Body of pancreas (tissue), 4 donors: Measurements from ENCODE around the gene TMEM247. TPM values are rescaled to one million over a fixed set of nuclear protein-coding genes. Genes with fewer than 3 reads are reported as not detected.

ENCODE experiments used
- ATAC-seq: fragments of 150-250 bp; one replicate; pipeline ENCODE4 v1.9.1; 2016
- DNase-seq, 4 donors: peaks; one replicate each; pipeline ENCODE4 v3.0.0-alpha.2; 2019
- H3K27ac ChIP-seq, 4 donors: fragments of 200-600 bp; sonication (generic); 1 replicate in 3 of 4; 2 replicates in 1 of 4; pipeline versions ENCODE4 v1.5.1 to v1.6.1; 2016 to 2019; ENCODE audit warnings: mild to moderate bottlenecking in 1 of 4, mixed read lengths in 1 of 4, moderate library complexity in 1 of 4
- H3K27me3 ChIP-seq, 2 donors: fragments of 200-600 bp; sonication (generic); one replicate each; pipeline ENCODE4 v1.6.0; 2016; ENCODE audit warnings: mild to moderate bottlenecking in 1 of 2
- H3K36me3 ChIP-seq, 2 donors: fragments of 200-600 bp; sonication (generic); replicated peaks in 1 of 2; 2 replicates each; pipeline ENCODE4 v1.5.1; 2016; ENCODE audit warnings: low read depth in 2 of 2; ENCODE audit not compliant: insufficient read depth in 1 of 2
- H3K4me1 ChIP-seq: fragments of 200-600 bp; sonication (generic); one replicate; pipeline ENCODE4 v1.6.0; 2016
- H3K4me3 ChIP-seq, 2 donors: fragments of 200-600 bp; sonication (generic); 1 replicate in 1 of 2; 2 replicates in 1 of 2; pipeline ENCODE4 v1.5.1; 2016 to 2019
- H3K9me3 ChIP-seq, 3 donors: fragments of 200-600 bp; sonication (generic); 1 replicate in 2 of 3; 2 replicates in 1 of 3; pipeline ENCODE4 v1.5.1; 2016
- CTCF ChIP-seq, 7 experiments: fragments of 450-650 bp in 4 of 7; fragments of 200-600 bp in 3 of 7; sonication (generic) in 3 of 7; IDR thresholded peaks; one replicate each; pipeline ENCODE4 v1.5.1; 2016 to 2019; ENCODE audit warnings: antibody characterized with exemption in 7 of 7
- POLR2A ChIP-seq, 3 donors: fragments of 450-650 bp; IDR thresholded peaks; one replicate each; pipeline ENCODE4 v1.6.1; 2016; ENCODE audit warnings: antibody characterized with exemption in 3 of 3, mild to moderate bottlenecking in 2 of 3
- WGBS, 2 donors: methylation state at CpG; one replicate each; pipeline ENCODE4 v1.1.5; 2017; 5-methylcytosine and 5-hydroxymethylcytosine counted together
- intact Hi-C: fragments of 100-400 bp; cut with DNase I; formaldehyde crosslinking; loops from one replicate; pipeline ENCODE4 v1.15.1; 2023
- small RNA-seq: library from RNA; depleted of rRNA; stranded (forward); fragments of <200 nt; gene quantifications from one replicate; pipeline ENCODE3, GENCODE V24; 2016
- total RNA-seq, 2 donors: library from RNA; depleted of rRNA; stranded (reverse); fragments of >200 nt; gene quantifications; one replicate each; pipeline ENCODE4 v1.1.0, GENCODE V29; 2016

Gene TMEM247
- total RNA-seq, 2 donors from 2014 or later = not detected

- Histone ChIP-seq H3K4me1 (no peaks in the 10 kb centered on the region), H3K27ac (no peak overlapping the region), H3K27me3 (no peaks in the 10 kb centered on the region), H3K36me3 (no peaks in the 10 kb centered on the region), H3K4me3 (no peak overlapping the region), H3K9me3 (no peaks in the 10 kb centered on the region)
- ATAC-seq (no peak), DNase-seq (no peak)
- 90% methylated on average over 7 of the region's 7 CpGs for WGBS, 2 donors
- intact Hi-C loops = no loop called here
- TF ChIP-seq POLR2A (IDR thresholded peaks at IDR 0.05) (no peak), CTCF (IDR thresholded peaks at IDR 0.05) (no peak)
Observed at GRCh38 chr2:46530639-46531038, 51.3 kb downstream of the TMEM247 start.

- Histone ChIP-seq H3K36me3 (no peaks in the 10 kb centered on the region), H3K4me3 (no peak overlapping the region), H3K4me1 (no peaks in the 10 kb centered on the region), H3K27ac (no peak overlapping the region), H3K27me3 (no peaks in the 10 kb centered on the region), H3K9me3 (no peaks in the 10 kb centered on the region)
- ATAC-seq (no peak), DNase-seq (no peak)
- intact Hi-C loops = no loop called here
- TF ChIP-seq POLR2A (IDR thresholded peaks at IDR 0.05) (no peak), CTCF (IDR thresholded peaks at IDR 0.05) (no peak)
Observed at GRCh38 chr2:46531863-46532262, 52.5 kb downstream of the TMEM247 start.

Small RNA genes within 50 kb of the gene (small RNA-seq; reads per million reads assigned to genes)
- gene RN7SL817P = not detected

Other genes starting within 250 kb of the TMEM247 start
- 100 to 1,000 TPM in 1 of 2 donors, 10 to 100 TPM in 1; 58.4 to 162 TPM for gene EPAS1, start 182.2 kb upstream of the TMEM247 start, total RNA-seq
- gene RHOQ, start 62.9 kb downstream of the TMEM247 start, total RNA-seq = 10 to 100 TPM; 36.1 to 46.5 TPM
- gene ATP6V1E2, start 63.0 kb downstream of the TMEM247 start, total RNA-seq = 1 to 10 TPM in 1 of 2 donors, under 1 TPM in 1; 0.99 to 2.9 TPM
- gene PIGF, start 137.5 kb downstream of the TMEM247 start, total RNA-seq = 10 to 100 TPM; 11.4 to 11.5 TPM
- 1 to 10 TPM; 5.3 to 8.6 TPM for gene CRIPT, start 137.7 kb downstream of the TMEM247 start, total RNA-seq
- gene SOCS5, start 219.7 kb downstream of the TMEM247 start, total RNA-seq = 10 to 100 TPM; 11.5 to 17.9 TPM